Stimulated activated CD8-positive, alpha-beta memory T cell treated with anti-CD3 and anti-CD28 coated beads, Interleukin-7, amount 100 ng/mL, for 48 hours (primary cell): ENCODE measurements around the gene EXTL1.

Experiments
- DNase-seq, 2 donors: peaks; one replicate each; pipeline ENCODE4 v3.0.0-alpha.2; 2020; ENCODE audit warnings: low read depth in 1 of 2; ENCODE audit errors: extremely low read depth in 1 of 2

Gene EXTL1

DNA sequence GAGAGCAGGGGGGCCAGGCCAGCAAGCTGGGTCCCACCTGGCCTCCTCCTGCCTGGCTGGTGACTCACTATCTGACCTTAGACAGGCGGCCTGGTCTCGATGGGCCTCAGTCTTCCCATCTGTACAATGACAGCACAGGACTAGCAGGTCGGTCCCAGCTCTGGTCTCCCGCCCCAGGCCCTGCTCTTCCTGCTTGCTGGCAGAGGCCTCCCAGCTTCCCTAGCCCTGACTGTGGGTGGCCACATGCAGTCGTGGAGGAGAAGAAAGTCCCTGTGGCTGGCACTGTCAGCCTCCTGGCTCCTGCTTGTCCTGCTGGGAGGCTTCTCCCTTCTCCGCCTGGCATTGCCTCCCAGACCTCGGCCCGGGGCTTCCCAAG, 817 bp downstream of the EXTL1 start:
- DNase-seq = no peak

DNA sequence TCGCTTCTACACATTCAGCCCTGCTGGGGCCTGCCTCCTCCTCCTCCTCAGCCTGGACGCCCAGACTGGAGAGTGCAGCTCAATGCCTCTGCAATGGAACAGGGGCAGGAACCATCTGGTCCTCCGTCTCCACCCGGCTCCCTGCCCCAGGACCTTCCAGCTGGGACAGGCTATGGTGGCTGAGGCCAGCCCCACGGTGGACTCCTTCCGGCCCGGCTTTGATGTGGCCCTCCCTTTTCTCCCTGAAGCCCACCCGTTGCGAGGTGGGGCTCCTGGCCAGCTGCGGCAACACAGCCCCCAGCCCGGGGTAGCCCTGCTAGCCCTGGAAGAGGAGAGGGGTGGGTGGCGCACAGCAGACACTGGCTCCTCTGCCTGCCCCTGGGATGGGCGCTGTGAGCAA, 1.4 kb downstream of the EXTL1 start:
- DNase-seq = no peak

- no peak for DNase-seq
Observed at GRCh38 chr1:26023826-26024225, 2.3 kb downstream of the EXTL1 start.

DNA sequence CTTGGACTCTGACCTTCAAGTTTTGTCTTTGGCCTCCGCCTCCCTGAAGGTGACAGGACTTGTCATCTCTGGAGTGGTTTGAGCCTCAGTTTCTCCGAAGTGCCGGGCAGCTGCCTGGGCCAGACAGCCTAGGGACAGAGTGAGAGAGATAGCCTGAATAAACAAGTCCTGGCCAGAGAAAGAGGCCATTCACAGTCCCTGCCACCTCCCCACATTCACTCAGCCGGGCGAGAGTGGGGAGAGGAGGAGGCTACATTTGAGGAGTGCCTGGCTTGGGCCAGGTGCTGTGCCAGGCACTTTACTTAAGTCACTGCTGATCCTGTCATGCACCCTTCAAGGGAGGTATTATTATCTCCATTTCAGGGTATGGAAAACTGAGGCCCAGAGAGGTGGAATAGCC, 3.5 kb downstream of the EXTL1 start:
- DNase-seq = no peak

DNA sequence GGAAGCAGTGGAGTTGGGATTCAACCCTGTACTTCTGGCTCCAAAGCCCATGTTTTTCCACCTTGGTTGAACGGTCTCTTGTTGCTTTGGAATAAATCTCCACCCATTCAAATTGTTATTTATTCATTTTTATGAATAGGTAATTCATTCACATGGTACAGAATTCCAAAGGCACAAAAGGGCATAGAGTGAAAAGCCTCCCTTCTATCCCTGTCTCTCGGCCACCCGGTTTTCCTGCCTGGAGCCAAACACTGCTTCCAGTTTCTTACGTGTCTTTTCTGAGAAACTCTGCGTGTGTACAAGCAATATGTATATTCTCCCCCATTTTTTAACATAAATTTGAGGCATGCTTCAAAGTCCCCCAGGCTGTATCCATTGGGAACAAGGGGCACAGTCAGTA, 3.9 kb downstream of the EXTL1 start:
- DNase-seq = no peak

DNA sequence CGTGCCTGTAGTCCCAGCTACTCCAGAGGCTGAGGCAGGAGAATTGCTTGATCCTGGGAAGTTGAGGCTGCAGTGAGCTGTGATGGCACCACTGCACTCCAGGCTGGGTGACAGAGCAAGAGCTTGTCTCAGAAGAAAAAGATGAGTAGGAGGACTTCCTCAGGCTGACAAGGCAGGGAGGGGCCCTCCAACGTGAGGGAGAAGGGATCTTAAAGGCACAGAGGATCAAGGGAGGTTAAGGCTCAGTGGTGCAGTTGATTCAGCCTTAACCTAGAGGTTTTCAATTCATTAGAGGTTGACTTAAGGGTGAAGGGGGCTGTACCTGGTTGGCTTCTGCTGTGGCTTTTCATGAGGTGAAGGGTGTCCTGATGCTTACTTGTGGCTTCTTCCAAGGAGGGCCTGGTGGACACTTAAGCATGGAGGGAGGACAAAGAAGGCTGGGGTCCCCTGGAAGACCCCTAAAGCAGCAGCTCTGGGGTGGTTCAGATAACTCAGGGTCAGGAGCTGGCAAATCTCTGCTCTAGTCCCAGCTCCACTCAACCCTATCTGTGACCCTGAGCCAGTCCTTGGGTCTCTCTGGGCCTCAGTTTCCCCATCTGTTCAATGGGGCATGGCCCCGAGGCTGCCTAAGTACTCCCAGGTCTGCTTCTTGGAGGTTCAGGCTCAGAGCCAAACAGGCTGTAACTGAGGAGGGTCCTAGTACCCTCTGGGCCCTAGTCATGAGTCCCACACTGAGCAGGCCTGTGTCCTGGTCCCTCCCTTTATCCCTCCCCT, 6.3 kb downstream of the EXTL1 start:
- DNase-seq = no peak

DNA sequence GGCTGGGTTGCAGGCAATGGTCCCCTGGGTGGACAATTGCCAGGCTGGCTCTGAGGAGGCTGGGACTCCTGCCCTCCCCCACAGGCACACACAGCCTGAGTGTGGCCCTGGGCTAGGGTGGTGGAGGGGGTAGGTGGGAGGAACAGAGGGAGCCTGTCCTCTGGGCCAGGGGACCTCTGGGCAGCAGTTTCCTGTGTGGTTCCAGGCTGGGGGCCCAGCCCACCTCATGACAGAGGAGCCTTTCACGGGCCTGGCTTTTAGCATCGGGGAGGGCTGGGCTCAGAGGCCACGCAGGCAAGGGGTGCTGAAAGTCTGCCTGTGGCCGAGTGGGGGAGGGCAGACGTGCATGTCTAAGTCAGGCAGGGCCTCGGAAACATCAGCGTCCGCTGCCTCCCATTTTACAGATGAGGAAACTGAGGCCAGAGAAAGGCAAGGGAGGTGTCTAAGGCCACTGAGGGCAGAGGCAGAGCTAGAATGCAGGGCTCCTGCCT, 7.0 kb downstream of the EXTL1 start:
- DNase-seq = no peak

- DNase-seq = no peak
Observed at GRCh38 chr1:26029054-26029863, 7.7 kb downstream of the EXTL1 start.

DNA sequence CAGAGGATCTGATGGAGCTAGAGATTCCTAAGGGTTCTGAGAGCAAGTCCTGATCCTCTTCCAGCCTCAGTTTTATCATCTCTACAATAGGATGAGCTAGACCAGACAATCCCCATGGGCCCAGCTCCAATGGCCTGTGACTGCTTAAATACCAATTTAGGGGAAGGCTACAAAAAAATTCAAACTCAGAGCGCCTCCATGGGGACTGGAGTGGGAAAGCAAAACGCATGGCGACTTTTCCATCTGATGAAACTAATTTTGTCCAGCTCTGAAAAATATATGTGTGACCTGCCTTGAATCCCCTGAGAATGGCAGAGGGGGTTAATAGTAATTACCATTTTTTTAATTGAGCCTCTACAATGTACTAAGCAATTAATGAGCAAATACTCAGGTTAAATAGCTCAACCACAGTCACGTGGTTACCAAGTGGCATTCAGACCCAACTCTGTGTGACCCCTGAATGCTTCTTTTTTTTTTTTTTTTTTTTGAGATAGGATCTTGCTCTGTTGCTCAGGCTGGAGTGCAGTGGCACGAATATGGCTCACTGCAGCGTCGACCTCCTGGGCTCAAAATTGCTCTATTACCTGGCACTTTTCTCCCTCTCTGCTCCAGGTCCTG, 8.4 kb downstream of the EXTL1 start:
- DNase-seq = no peak

DNA sequence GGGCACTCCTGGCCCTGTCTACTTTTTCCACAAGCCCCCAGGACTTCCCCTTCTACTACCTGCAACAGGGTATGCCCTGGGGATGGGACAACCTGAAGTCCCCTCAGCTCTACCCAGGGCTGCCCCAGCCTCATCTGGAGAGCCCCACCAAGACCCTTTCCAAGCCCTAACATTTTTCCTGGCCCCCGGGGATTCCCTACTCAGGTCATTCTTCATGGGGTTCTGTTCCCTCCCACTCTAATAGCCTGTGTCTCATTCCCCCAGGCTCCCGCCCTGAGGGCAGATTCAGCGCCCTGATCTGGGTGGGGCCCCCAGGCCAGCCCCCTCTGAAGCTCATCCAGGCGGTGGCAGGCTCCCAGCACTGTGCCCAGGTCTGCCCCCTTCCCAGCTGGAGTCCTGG, 9.6 kb downstream of the EXTL1 start:
- no peak for DNase-seq

GRCh38 chr1:26031611-26032220, 10.1 kb downstream of the EXTL1 start:
- DNase-seq = no peak

DNA sequence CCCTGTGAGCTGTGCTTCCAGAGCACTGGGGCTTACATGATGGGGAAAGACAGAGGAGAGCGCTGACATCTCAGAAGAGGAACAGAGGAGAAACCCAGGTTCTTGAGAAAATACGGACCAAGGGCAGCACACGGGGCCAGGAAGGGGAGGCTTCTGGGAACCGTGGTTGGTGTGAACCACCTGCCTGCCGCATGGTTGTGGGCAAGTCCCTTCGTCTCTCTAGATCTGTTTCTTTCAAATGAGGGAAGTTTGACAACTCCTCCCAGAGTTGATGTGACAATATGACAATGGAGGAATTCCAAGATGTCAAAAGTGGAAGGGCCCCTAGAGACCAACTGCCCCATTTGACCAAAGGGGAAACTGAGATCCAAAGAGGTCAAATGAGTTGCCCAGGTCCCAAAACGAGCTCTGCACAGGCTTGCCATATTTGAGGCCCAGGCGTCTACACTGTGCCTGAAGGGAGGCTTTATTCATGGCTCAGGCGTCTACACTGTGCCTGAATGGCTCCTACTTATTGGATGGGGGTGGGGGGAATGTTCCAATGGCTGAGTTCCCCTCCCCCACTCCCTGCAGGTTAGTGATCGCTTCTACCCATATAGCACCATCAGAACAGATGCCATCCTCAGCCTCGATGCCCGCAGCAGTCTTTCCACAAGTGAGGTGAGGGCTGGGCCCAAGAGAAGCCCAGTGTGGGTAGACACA, 11.2 kb downstream of the EXTL1 start:
- no peak for DNase-seq

- DNase-seq = no peak
Observed at GRCh38 chr1:26034504-26035202, 13.1 kb downstream of the EXTL1 start.

DNA sequence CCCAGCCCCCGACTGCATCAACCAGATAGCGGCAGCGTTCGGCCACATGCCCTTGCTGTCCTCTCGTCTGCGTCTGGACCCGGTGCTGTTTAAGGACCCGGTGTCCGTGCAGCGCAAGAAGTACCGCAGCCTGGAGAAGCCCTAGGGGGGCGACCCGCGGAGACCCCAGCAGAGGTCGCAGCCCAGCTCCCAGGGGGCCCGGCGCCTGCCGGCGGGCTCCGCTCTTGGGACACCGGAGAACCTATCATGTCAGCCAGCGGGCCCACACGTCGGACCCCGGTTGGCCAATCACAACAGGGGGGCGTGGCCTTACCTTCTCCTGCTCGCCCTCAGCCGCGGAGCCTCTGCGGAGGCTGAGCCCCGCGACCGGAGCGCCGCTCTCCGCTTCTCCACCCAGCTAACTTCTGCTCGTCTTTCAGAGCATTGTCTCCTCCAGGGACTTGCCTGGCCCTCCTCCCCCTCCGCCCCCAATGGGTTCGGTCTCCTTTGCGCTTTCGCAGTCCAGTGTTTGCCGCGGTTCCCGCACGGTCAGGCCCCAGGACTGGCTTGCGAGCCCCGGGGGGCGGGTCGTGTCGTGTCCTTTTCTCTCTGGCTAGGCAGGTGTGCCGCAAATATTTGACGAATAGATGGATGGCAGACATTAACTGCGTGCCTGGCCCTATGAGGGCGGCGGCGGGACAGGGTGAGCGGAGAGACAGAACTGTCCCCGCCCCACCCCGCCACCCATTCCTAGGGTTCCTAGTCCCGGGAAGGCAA, 13.8 kb downstream of the EXTL1 start:
- peak; percentile 80 to 94 for DNase-seq

GRCh38 chr1:26035959-26036755, 14.6 kb downstream of the EXTL1 start:
- DNase-seq = peak; percentile 39 to 55

- DNase-seq = no peak
Observed at GRCh38 chr1:26036756-26037281, 15.2 kb downstream of the EXTL1 start.

GRCh38 chr1:26037904-26038303, 16.3 kb downstream of the EXTL1 start:
- DNase-seq = no peak

GRCh38 chr1:26038477-26038876, 16.9 kb downstream of the EXTL1 start:
- no peak for DNase-seq
